Measurements from ENCODE around the gene VLDLR. TPM values are rescaled to one million over a fixed set of nuclear protein-coding genes. Genes with fewer than 3 reads are reported as not detected.

The VLDLR gene
- total and polyA plus RNA-seq, 2 of the 13 experiments (the other 11 are each of a cell fraction or from before 2014, with no cell fraction given): 3.4 to 10.5 TPM

DNA sequence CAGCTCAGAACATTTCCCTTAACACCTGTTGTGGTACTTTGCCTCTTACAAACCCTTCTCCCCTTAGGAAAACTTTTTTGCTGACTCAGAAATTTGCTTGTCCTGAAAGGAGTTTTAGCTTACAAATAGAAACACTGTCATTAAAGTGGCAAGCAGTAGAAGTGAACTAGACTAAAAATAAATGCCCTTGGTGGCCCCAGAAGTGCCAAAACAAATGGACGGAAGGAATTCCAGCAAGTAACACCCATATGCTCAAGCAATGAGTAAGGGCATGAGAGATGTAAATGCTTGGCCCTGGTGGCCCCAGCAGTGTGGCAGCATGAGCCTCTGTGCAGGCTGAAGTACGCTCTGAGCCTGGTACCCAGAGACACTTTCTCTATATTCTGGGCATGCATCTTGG lies 8.6 kb downstream of the VLDLR start:
- no TSS peak for BruUV-seq (replicated peaks)
- H3K27me3 ChIP-seq (ENCODE audit: control insufficient read depth in 1 of 2, insufficient read depth in 2 of 2, low read length in 2 of 2): no peaks in the 10 kb centered on the region
- H4K20me1 ChIP-seq (ENCODE audit: insufficient read depth, low read length): no peaks in the 10 kb centered on the region
- FAIRE-seq: no peak
- no peaks in the 10 kb centered on the region for H3K9me3 ChIP-seq (ENCODE audit: low read length)
- ChIA-PET POLR2A (no interaction called here), CTCF (ENCODE audit: low intra/inter-chr PET ratio, low total read pairs) (no interaction called here)
- WGBS (ENCODE audit: low lambda C conversion rate): 93% methylated on average over 1 of the region's 2 CpGs
- no peak overlapping the region for H2AFZ ChIP-seq (ENCODE audit: low read length)
- no peaks in the 10 kb centered on the region for H3K79me2 ChIP-seq (ENCODE audit: insufficient read depth, low read length)
- in situ Hi-C loops (cut with HindIII; ENCODE audit: extremely low pct_ligation_motif_present, low pct_unique_long_range_greater_than_20kb) (no loop called here), intact Hi-C loops (cut with micrococcal nuclease; ENCODE audit: unreplicated experiment) (no loop called here)
- DNase-seq (ENCODE audit: low spot score): no peak
- no peak for ATAC-seq
- TF ChIP-seq SP1 (IDR thresholded peaks at IDR 0.05): no peak
- TF ChIP-seq SP1 (CRISPR knock-in tag; IDR thresholded peaks at IDR 0.05): no peak
- peak; percentile 90 to 98 for TF ChIP-seq MAFK (conservative IDR thresholded peaks at IDR 0.05 in 1 of 2, IDR thresholded peaks at IDR 0.05 in 1 of 2; ENCODE audit: low read length in 2 of 2)
- TF ChIP-seq, protein P1, sequence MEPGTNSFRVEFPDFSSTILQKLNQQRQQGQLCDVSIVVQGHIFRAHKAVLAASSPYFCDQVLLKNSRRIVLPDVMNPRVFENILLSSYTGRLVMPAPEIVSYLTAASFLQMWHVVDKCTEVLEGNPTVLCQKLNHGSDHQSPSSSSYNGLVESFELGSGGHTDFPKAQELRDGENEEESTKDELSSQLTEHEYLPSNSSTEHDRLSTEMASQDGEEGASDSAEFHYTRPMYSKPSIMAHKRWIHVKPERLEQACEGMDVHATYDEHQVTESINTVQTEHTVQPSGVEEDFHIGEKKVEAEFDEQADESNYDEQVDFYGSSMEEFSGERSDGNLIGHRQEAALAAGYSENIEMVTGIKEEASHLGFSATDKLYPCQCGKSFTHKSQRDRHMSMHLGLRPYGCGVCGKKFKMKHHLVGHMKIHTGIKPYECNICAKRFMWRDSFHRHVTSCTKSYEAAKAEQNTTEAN (CRISPR knock-in tag; conservative IDR thresholded peaks at IDR 0.05): no peak
- TF ChIP-seq MEF2D (CRISPR knock-in tag; IDR thresholded peaks at IDR 0.05): no peak
- TF ChIP-seq MAFF (IDR thresholded peaks at IDR 0.05; ENCODE audit: low read depth, low read length): peak; percentile 95
- TF ChIP-seq ZNF780A (CRISPR knock-in tag; IDR thresholded peaks at IDR 0.05): no peak
- TF ChIP-seq NFATC3 (CRISPR knock-in tag; IDR thresholded peaks at IDR 0.05): no peak
- no peak for TF ChIP-seq NKX3-1 (CRISPR knock-in tag; IDR thresholded peaks at IDR 0.05)
- no peak for TF ChIP-seq ZNF207 (IDR thresholded peaks at IDR 0.05; ENCODE audit: borderline replicate concordance)
- TF ChIP-seq, protein P2, sequence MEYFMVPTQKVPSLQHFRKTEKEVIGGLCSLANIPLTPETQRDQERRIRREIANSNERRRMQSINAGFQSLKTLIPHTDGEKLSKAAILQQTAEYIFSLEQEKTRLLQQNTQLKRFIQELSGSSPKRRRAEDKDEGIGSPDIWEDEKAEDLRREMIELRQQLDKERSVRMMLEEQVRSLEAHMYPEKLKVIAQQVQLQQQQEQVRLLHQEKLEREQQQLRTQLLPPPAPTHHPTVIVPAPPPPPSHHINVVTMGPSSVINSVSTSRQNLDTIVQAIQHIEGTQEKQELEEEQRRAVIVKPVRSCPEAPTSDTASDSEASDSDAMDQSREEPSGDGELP (IDR thresholded peaks at IDR 0.05; ENCODE audit: borderline replicate concordance, low read depth): no peak
- H3K9ac ChIP-seq (ENCODE audit: insufficient read depth, low read depth, low read length): no peak overlapping the region
- H3K4me3 ChIP-seq (replicated peaks in 1 of 3; ENCODE audit: insufficient read depth in 1 of 3, low read depth in 2 of 3, low read length in 3 of 3): no peak overlapping the region
- H3K4me2 ChIP-seq (ENCODE audit: low read depth, low read length): no peak overlapping the region
- no peaks in the 10 kb centered on the region for H3K36me3 ChIP-seq (replicated peaks in 1 of 2; ENCODE audit: control insufficient read depth in 1 of 2, insufficient read depth in 2 of 2, low read length in 2 of 2)
- H3K4me1 ChIP-seq (ENCODE audit: insufficient read depth, low read length): no peaks in the 10 kb centered on the region
- H3K27ac ChIP-seq (ENCODE audit: extremely low read length, insufficient read depth, low read length): no peak overlapping the region
